ENCODE measurements around the gene LRP2.
"Not testable (repeated sequence)": the region's sequence is repeated elsewhere in the genome, so short reads cannot be mapped to it uniquely, and the experiment has no call there.

LRP2 gene

DNA sequence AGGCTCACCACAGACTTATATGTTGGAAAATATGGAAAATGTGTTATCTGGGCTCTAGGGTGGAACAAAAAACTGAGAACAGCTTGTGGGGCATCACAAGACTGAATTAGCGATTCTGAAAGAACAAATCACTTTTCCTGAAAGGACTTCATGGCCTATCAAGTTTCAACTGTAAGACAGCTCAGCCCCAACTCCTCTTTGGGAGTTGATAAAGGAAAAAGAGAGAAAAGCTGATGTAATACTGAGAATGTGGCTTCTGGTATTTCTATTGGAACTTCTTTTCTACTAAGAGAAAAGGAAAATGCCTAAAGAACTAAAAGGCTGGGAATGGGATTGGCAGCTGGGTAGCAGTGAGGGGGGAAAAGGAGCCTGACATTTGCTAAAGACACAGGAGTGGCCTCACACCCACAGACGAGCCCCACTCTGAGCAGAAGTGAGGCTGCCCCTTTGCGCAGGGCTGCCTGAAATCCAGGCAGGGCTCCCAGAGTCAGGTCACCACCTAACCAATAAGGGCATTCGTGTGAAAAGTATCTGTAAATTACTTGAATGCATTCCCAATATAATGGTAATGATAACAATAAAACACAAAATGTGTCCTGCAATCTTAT is 75.6 kb downstream of the LRP2 start:
- H4K20me1 ChIP-seq = no peaks in the 10 kb centered on the region
- no peak overlapping the region for H3K4me3 ChIP-seq
- no peaks in the 10 kb centered on the region for H3K27me3 ChIP-seq
- H3K4me1 ChIP-seq = no peaks in the 10 kb centered on the region
- H3K9ac ChIP-seq = no peak overlapping the region
- H3K4me2 ChIP-seq = no peak overlapping the region
- no peaks in the 10 kb centered on the region for H3K36me3 ChIP-seq
- H3K9me3 ChIP-seq = no peaks in the 10 kb centered on the region
- TF ChIP-seq Cebpa-rat (IDR thresholded peaks at IDR 0.05) = no peak
- no peak overlapping the region for H3K27ac ChIP-seq

GRCh38 chr2:169285531-169286235 is 76.7 kb downstream of the LRP2 start:
- no peak overlapping the region for H3K4me3 ChIP-seq
- no peak for TF ChIP-seq Cebpa-rat (IDR thresholded peaks at IDR 0.05)
- no peaks in the 10 kb centered on the region for H3K9me3 ChIP-seq
- no peaks in the 10 kb centered on the region for H4K20me1 ChIP-seq
- H3K9ac ChIP-seq = no peak overlapping the region
- no peaks in the 10 kb centered on the region for H3K4me1 ChIP-seq
- no peaks in the 10 kb centered on the region for H3K36me3 ChIP-seq
- no peak overlapping the region for H3K4me2 ChIP-seq
- H3K27ac ChIP-seq = no peak overlapping the region
- no peaks in the 10 kb centered on the region for H3K27me3 ChIP-seq

DNA sequence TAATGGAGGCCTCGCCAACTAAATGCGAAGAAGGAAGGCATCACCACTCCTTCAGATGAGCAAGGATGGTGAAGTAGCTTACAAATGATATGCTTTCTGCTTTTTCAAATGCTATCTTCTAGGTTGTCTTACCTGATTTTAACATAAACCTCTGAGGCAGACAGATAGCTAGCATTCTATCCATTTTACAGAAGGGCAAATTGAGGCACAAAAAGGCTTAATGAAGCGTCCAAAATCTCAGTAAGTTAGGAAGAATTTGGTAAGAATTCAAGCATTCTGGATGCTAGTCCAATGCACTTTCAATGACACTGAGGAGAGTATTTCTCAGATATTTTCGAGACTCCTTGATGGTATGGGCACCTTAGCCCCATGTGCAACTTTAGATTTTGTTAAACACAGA is 81.8 kb downstream of the LRP2 start:
- Histone ChIP-seq H3K4me3 (no peak overlapping the region), H4K20me1 (no peaks in the 10 kb centered on the region), H3K27me3 (no peaks in the 10 kb centered on the region), H3K9ac (no peak overlapping the region), H3K27ac (no peak overlapping the region), H3K36me3 (no peaks in the 10 kb centered on the region), H3K4me1 (no peaks in the 10 kb centered on the region), H3K4me2 (no peak overlapping the region), H3K9me3 (no peaks in the 10 kb centered on the region)
- no peak for TF ChIP-seq Cebpa-rat (IDR thresholded peaks at IDR 0.05)

DNA sequence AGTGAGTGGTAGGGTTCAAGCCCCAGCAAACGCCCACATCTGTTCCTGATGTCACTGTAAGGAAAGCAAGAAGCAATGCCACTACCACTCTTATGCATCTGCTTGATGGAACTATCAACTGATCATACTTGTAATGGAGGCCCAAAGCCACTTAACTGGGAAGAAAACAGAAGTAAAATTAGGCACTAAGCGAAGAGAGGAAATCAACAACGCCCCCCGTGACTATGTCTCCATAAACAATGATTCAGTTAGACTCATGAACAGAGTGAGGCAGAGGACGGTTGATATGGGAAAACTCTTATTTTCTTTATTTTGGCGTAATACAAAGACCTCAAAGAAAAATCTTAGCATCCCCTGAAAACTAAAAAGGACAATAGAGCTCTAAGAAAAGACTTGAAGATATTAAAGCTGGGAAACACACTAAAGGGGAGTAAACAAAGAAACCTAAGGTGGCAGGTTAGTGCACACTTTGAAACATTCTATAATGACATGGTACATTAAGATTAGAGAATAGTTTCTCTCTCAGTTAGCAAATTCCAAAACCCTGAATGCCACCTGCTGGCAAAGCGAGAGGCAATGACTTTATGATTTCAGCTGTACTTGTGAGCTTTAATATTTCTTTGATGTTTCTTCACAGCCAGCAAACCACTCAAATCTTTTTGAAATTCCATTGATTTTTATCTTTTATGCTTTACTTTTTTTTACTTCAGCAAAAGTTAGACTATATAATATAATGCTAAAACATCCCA is 86.5 kb downstream of the LRP2 start:
- Histone ChIP-seq H3K9ac (no peak overlapping the region), H3K4me2 (no peak overlapping the region), H3K4me3 (no peak overlapping the region), H3K27me3 (no peaks in the 10 kb centered on the region), H3K27ac (no peak overlapping the region), H3K4me1 (no peaks in the 10 kb centered on the region), H3K9me3 (no peaks in the 10 kb centered on the region), H3K36me3 (no peaks in the 10 kb centered on the region), H4K20me1 (no peaks in the 10 kb centered on the region)
- TF ChIP-seq Cebpa-rat (IDR thresholded peaks at IDR 0.05) = no peak

GRCh38 chr2:169272010-169272409 is 90.3 kb downstream of the LRP2 start:
- H3K4me1 ChIP-seq = no peaks in the 10 kb centered on the region
- H3K9ac ChIP-seq = no peak overlapping the region
- H3K36me3 ChIP-seq = no peaks in the 10 kb centered on the region
- TF ChIP-seq Cebpa-rat (IDR thresholded peaks at IDR 0.05) = no peak
- H3K9me3 ChIP-seq = no peaks in the 10 kb centered on the region
- no peak overlapping the region for H3K27ac ChIP-seq
- H4K20me1 ChIP-seq = no peaks in the 10 kb centered on the region
- H3K4me2 ChIP-seq = no peak overlapping the region
- H3K4me3 ChIP-seq = no peak overlapping the region
- no peaks in the 10 kb centered on the region for H3K27me3 ChIP-seq

DNA sequence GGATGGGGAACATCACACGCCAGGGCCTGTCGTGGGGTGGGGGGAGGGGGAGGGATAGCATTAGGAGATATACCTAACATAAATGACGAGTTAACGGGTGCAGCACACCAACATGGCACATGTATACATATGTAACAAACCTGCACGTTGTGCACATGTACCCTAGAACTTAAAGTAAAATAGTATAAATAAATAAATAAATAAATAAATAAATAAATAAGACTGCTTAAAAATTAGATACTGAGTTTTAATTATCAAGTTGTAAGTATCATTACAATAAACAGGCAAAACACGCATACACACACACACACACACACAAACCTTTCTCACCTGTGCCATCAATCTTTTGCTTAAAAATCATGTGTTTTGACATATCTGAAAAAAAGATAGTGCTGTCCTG is 91.8 kb downstream of the LRP2 start:
- not testable (repeated sequence) for H3K27me3 ChIP-seq, H3K27ac ChIP-seq, H3K36me3 ChIP-seq, H3K4me2 ChIP-seq, H3K9ac ChIP-seq, H3K9me3 ChIP-seq, H4K20me1 ChIP-seq, H3K4me1 ChIP-seq, H3K4me3 ChIP-seq

- Histone ChIP-seq H3K9me3 (no peaks in the 10 kb centered on the region), H3K27me3 (no peaks in the 10 kb centered on the region), H3K4me3 (no peak overlapping the region), H3K9ac (no peak overlapping the region), H3K27ac (no peak overlapping the region), H3K4me1 (no peaks in the 10 kb centered on the region), H3K4me2 (no peak overlapping the region), H4K20me1 (no peaks in the 10 kb centered on the region), H3K36me3 (no peaks in the 10 kb centered on the region)
- no peak for TF ChIP-seq Cebpa-rat (IDR thresholded peaks at IDR 0.05)
These were observed 96.7 kb downstream of the LRP2 start for GRCh38 chr2:169265591-169265990.

- Histone ChIP-seq H3K36me3 (no peaks in the 10 kb centered on the region), H3K4me3 (no peak overlapping the region), H3K27me3 (no peaks in the 10 kb centered on the region), H3K27ac (no peak overlapping the region), H3K9me3 (no peaks in the 10 kb centered on the region), H3K4me2 (no peak overlapping the region), H3K9ac (no peak overlapping the region), H4K20me1 (no peaks in the 10 kb centered on the region), H3K4me1 (no peaks in the 10 kb centered on the region)
- no peak for TF ChIP-seq Cebpa-rat (IDR thresholded peaks at IDR 0.05)
These were observed 101.3 kb downstream of the LRP2 start for GRCh38 chr2:169260846-169261642.

GRCh38 chr2:169260246-169260645 is 102.1 kb downstream of the LRP2 start:
- no peak overlapping the region for H3K4me2 ChIP-seq
- H3K36me3 ChIP-seq = no peaks in the 10 kb centered on the region
- no peaks in the 10 kb centered on the region for H3K9me3 ChIP-seq
- H3K4me1 ChIP-seq = no peaks in the 10 kb centered on the region
- no peaks in the 10 kb centered on the region for H4K20me1 ChIP-seq
- no peak overlapping the region for H3K27ac ChIP-seq
- H3K9ac ChIP-seq = no peak overlapping the region
- TF ChIP-seq Cebpa-rat (IDR thresholded peaks at IDR 0.05) = no peak
- H3K4me3 ChIP-seq = no peak overlapping the region
- H3K27me3 ChIP-seq = no peaks in the 10 kb centered on the region

DNA sequence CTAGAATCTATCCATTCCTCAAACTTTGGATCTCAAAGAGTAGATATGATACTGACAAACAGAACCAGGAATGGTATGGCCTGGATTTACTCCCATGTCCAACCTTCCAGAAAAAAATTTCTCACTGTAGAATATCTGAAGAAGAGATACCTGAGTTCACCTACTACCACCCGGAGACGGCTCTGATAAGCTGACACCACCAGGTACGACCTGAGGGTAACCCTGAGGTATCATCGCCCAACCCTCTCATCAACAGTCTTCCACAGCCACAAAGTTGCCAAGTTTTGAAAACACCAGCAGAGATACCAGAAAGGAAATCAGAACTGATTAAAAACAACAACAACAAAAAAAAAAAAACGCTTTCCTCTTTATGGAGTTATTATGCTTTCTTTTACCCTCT is 102.9 kb downstream of the LRP2 start:
- TF ChIP-seq Cebpa-rat (IDR thresholded peaks at IDR 0.05) = no peak
- no peaks in the 10 kb centered on the region for H3K9me3 ChIP-seq
- no peaks in the 10 kb centered on the region for H3K27me3 ChIP-seq
- no peak overlapping the region for H3K27ac ChIP-seq
- H3K4me3 ChIP-seq = no peak overlapping the region
- no peaks in the 10 kb centered on the region for H3K4me1 ChIP-seq
- H3K9ac ChIP-seq = no peak overlapping the region
- no peak overlapping the region for H3K4me2 ChIP-seq
- H3K36me3 ChIP-seq = no peaks in the 10 kb centered on the region
- H4K20me1 ChIP-seq = no peaks in the 10 kb centered on the region
